ENCODE results near the gene BCAN. TPM values are rescaled to one million over a fixed set of nuclear protein-coding genes. Genes with fewer than 3 reads are reported as not detected.

The BCAN gene
- total and polyA plus RNA-seq, 2 of the 8 experiments (the other 6 are each of a cell fraction or from before 2014, with no cell fraction given), result 4.5 to 24.0 TPM

GRCh38 chr1:156705918-156706656 is 64.2 kb downstream of the BCAN start (continued):
- TF ChIP-seq MAFK (IDR thresholded peaks at IDR 0.05; ENCODE audit: low read depth, low read length) (no peak), SAP30 (IDR thresholded peaks at IDR 0.05; ENCODE audit: insufficient read depth, insufficient replicate concordance, low read length) (no peak), BACH1 (IDR thresholded peaks at IDR 0.05; ENCODE audit: low read length) (no peak; the same call in 1 of the 2 replicates), SP2 (IDR thresholded peaks at IDR 0.05; ENCODE audit: low read length) (no peak), GTF2F1 (IDR thresholded peaks at IDR 0.05; ENCODE audit: borderline replicate concordance, low read depth, low read length) (no peak), E2F6 (IDR thresholded peaks at IDR 0.05) (0 out of 2 replicates have a peak, but pooled peaks have one; percentile 23), HDAC6 (IDR thresholded peaks at IDR 0.05; ENCODE audit: low read depth, low read length) (no peak), CEBPB (IDR thresholded peaks at IDR 0.05; ENCODE audit: low read depth, low read length) (no peak), BCL11A (IDR thresholded peaks at IDR 0.05; ENCODE audit: low read depth in 2 of 2, low read length in 2 of 2) (no peak), GABPA (IDR thresholded peaks at IDR 0.05; ENCODE audit: borderline replicate concordance, insufficient read depth, low read length) (no peak)

Measured in H1 (cell line).